Stimulated activated CD4-positive, alpha-beta T cell treated with anti-CD3 and anti-CD28 coated beads, Interleukin-4, amount 100 ng/mL, for 1 hour (primary cell): ENCODE data around the gene KBTBD12.
"Not testable (repeated sequence)": the region's sequence is repeated elsewhere in the genome, so short reads cannot be mapped to it uniquely, and the experiment has no call there.

ENCODE experiments used
- DNase-seq: peaks from one replicate; pipeline ENCODE4 v3.0.0-alpha.2; 2020

Gene KBTBD12

GRCh38 chr3:127903611-127904375, 11.2 kb upstream of the KBTBD12 start:
- DNase-seq, result no peak

DNA sequence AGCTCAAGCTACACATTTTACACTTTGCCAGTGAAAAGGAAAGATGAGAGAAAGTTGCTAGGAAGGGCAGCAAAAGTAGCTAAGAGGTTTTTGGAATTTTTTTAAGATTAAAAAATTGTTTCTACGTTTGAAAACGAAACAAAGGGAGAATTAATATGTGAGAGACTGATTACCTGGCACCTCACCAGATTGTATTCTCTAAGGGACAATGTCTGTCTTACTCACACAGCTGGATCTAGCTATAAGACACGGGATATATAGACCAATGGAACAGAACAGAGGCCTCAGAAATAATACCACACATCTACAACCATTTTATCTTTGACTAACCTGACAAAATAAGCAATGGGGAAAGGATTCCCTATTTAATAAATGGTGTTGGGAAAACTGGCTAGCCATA, 9.5 kb upstream of the KBTBD12 start:
- no peak for DNase-seq

DNA sequence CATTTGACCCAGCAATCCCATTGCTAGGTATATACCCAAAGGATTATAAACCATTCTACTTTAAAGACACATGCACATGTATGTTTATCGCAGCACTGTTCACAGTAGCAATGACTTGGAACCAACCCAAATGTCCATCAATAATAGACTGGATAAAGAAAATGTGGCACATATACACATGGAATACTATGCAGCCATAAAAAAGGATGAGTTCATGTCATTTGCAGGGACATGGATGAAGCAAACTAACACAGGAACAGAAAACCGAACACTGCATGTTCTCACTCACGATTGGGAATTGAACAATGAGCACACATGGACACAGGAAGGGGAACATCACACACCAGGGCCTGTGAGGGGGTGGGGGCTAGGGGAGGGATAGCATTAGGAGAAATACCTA, 8.4 kb upstream of the KBTBD12 start:
- DNase-seq, result not testable (repeated sequence)

DNA sequence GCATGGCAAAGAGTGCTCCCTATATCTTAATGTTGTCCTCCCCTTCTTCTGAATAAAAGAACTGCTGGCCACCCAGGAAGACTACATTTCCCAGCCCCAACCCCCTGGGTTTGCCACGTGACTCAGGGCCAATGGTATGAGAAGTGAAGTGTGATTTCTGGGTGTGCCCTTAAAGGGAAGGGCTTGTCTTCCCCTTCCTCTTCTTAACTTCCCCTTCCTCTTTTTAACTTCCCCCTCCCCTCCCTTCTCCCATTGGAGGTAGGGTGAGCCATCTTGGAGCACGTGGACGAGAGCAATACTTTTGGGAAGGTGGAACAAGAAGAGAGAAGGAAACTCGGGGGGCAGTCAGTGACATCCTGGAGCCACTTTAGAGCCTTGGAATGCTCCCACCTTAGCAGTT, 6.8 kb upstream of the KBTBD12 start:
- DNase-seq, result no peak

DNA sequence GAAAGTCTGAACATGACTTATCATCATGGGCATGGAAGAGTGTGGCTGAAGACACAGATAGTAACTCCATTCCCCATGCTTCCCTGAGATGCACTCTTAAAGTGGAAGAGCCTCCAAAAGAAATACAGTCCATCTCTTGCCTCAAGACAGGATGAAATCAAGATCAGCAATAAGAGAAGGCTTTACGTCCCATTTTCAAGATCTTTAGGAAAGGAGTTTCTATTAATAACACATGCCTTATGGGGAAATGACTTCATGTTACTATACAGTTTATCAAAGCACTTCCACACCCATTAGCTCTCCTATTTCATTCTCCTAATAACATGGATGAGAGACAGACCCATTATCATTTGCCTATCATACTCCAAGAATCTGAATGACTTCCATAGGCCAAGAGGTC, 6.1 kb upstream of the KBTBD12 start:
- DNase-seq, result no peak

DNA sequence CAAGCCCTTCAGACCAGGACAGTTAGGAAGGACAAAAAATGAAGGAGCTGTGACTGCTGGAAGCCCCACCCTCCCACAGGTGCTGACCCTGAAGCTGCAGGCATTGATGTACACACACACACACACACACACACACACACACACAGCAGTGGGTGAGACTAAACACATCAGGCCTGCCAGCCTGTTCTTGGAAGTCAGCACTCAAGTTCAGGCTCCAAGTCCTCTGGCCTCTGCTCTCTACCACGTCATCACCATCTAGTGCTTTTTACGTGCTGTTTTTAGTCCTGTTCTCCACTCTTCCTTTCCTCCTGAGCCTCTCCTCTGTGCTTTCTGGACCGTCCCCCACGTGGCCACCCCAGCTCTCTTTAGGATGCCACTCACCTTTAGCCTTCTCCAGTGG, 5.4 kb upstream of the KBTBD12 start:
- no peak for DNase-seq

DNA sequence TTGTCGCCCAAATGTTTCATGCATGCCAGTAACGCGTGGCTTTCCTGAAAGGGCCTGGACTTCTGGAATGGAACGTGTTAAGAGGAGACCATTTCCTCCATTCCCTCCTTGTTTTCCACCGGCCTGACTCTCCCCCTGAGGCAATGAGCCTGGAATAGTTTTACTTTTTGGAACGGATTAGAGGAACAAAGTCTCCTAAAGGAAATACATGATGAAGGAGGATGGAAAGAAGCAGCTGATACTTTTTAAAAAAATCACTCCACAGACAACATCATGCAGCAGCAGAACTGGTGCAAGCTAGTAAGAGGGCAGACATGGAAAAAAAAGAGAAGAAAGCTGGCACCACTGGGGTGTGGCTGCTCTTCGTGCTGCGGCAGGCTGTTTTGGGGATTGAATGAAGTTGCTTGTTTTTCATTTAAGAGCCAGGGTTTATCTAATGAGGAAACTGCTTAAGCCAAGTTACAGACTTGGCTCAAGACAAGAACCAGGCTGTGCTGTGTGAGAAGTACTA, 3.6 kb upstream of the KBTBD12 start:
- no peak for DNase-seq

DNA sequence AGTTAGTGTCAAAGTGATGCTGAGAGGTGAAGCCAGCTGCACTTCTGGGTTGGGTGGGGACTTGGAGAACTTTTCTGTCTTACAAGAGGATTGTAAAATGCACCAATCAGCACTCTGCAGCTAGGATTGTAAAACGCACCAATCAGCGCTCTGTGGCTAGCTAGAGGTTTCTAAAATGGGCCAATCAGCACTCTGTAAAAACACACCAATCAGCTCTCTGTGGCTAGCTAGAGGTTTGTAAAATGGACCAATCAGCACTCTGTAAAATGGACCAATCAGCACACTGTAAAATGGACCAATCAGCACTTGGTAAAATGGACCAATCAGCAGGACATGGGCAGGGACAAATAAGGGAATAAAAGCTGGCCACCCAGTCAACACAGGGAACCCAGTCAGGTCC, 1.2 kb upstream of the KBTBD12 start:
- DNase-seq, result not testable (repeated sequence)

GRCh38 chr3:127914584-127914983, 448 bp upstream of the KBTBD12 start:
- no peak for DNase-seq

DNA sequence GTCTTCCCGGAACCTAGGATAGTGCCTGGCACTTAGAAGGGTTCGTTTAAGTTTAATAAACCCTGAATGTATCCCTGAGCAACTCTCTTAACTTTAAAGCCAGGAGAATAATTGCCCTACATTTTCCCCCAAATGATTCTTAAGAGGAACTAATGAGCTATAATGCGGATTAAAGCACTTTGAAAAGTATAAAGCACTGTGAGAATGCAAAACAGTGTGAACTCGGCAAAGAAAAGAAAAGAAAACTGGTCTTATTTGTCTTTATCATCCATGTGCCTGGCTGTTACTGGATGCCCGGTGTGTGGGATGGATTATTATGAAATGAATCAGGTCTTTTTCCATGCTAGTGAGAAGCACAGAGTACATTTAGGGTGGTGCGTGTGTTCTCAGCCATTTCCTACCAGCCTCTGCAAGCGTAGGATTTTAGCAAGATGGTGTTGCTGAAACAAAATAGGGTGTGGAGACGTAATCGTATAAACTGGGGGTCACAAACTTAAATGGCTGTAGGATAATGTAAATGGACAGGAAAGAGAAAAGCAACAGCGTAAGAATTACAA, 983 bp downstream of the KBTBD12 start:
- DNase-seq, result no peak

DNA sequence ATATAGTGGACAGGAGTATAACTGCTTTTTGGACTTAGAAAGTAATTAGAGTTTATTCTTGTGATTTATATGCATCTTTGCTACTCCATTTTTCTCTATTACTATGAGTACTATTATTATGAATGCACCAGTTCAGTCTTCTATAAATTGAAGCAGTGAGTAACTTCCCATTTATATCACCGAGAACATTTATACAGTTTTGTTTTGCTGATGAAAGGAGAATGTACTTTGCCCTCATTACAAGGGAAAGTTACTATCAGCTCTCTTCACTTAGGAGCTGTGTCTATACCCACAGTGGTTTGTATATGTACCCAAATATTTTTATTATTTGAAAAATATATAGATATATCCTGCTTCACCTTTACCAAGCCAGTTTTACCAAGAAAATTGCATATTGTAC, 5.7 kb downstream of the KBTBD12 start:
- no peak for DNase-seq

DNA sequence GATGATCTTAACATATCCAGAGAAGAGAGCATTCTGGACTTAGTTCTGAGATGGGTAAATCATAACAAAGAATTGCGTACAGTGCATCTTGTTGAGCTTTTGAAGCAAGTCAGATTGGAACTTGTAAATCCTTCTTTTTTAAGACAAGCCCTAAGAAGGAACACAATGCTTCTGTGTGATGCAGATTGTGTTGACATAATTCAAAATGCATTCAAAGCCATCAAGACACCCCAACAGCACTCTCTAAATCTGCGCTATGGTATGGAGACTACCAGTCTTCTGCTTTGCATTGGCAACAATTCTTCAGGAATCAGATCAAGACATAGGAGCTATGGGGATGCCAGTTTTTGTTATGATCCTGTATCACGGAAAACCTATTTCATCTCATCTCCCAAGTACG, 8.6 kb downstream of the KBTBD12 start:
- no peak for DNase-seq

GRCh38 chr3:127925384-127925783, 10.4 kb downstream of the KBTBD12 start:
- no peak for DNase-seq

DNA sequence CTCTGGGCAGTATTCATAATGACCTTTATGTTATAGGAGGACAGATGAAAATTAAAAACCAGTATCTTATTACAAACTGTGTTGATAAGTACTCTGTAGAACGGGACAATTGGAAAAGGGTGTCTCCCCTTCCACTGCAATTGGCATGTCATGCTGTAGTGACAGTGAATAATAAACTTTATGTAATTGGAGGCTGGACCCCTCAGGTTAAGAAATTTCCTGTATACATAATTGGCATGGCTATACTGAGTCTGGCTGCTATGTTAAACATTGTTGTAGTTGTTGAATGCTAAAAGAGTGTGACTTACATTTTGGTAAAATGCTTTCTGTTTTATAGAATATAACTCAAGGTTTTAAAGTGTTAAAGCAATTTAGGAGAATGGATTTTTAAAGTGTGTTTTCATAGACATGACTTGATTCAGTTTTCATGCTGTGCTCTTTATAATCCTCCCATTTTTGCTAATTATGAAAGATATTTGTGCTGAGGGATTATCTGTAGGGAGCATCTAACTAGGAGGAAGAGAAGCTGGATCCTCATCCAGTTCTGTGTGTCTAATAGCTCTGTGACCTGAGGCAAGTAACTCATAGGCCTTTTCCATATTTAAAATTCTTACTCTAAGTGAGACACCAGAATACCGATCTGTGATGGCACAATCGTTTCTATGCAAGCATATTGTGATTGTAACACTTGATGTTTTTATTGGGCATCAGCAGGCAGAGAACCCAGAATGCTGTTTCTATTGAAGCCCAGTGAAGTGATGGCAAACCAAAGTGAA, 13.0 kb downstream of the KBTBD12 start:
- DNase-seq, result no peak

DNA sequence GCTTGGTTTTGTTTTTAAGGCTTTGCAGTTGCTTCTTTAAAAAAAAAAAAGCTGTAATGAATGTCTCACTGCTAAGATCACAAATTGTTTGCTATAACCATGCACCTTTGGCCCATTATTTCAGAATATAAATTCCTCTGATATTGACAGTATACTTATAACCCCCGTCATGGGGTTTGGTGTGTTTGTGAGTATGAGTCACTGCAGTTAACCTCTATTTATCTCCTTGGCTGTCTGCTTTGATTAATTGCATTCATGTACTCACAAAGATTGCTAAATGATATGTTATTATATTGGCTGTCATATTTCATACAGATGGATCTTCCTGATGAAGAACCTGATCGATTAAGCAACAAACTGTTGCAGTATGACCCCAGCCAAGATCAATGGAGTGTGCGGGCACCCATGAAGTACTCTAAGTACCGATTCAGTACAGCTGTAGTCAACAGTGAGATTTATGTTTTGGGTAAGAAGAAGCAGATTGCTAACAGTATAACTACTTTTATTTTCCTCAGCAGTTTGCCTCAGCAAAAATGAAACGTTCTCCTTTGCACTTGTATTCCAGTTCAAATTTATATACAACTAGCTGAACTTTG, 14.9 kb downstream of the KBTBD12 start:
- DNase-seq, result no peak

DNA sequence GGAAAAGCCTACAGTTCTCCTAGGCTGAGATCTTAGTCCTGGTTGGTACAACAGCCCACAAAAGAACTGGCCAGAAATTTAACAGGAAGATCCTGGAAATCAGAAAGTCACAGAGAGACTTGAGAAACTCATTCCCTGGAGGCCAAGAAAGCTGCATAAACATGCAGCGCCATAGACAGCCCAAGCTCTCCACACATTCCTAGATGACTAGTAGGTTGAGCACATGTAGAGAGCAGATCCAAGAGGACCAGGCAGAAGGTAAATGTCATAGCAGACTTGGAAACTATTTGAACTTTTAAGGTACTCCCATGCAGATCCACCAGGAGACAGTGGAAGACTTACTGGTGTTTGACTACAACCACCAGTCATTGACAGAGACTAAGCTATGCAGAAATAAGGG, 18.4 kb downstream of the KBTBD12 start:
- no peak for DNase-seq

GRCh38 chr3:127938800-127939199, 23.8 kb downstream of the KBTBD12 start:
- DNase-seq, result no peak

DNA sequence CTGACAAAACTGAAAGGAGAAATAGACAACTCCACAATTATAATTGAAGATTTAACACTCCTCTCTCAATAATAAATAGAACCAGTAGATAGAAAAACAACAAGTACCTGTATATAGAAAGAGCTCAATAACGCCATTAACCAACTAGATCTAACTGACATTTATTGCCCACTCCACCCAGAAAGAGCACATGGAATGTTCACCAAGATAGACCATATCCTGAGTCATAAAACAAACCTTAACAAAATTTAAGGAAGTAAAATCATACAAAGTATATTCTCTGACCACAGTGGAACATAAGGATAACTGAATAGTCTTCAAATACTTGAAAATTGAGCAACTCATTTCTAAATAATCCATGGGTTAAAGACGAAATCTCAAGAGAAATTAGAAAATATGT, 25.1 kb downstream of the KBTBD12 start:
- no peak for DNase-seq

- DNase-seq, result no peak
These were observed 27.6 kb downstream of the KBTBD12 start for GRCh38 chr3:127942613-127943012.

DNA sequence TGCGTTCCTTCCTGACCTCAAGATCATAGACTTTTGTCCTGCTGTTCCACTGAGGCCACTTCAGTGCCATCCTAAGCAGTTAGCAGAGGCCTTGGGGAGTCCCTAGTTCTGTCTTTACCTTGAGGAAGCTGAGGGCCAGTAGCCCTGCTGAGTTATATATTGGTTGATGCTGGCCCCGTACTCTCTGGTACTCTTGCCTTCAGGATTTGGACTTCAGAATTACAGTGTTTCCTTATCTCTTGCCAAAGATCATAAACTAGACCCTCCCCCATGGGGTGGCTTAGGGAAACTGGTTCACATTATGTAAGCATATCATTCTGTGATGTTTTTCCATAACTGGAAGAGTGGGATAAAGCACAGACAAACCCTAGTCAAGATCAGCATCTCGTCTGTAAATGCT, 33.2 kb downstream of the KBTBD12 start:
- no peak for DNase-seq

- no peak for DNase-seq
These were observed 34.5 kb downstream of the KBTBD12 start for GRCh38 chr3:127949446-127950055.

GRCh38 chr3:127951276-127951675, 36.2 kb downstream of the KBTBD12 start:
- no peak for DNase-seq
